AG04449 (cell line): ENCODE data around the gene OXSM.

Source experiments
- CTCF ChIA-PET: fragments of 350-600 bp; formaldehyde crosslinking; extraction: SDS; loops from one replicate; lab custom pipeline; 2021; ENCODE audit warnings: antibody characterized with exemption; lab: Yijun Ruan, JAX
- POLR2A ChIA-PET: fragments of 400-600, 350-600 bp; formaldehyde crosslinking; extraction: SDS; loops from one replicate; lab custom pipeline; 2020; ENCODE audit warnings: antibody characterized with exemption, inconsistent platforms; lab: Yijun Ruan, JAX
- DNase-seq: peaks from one replicate; pipeline ENCODE4 v3.0.0-alpha.2; 2010; ENCODE audit warnings: low read depth, low spot score
- H3K4me3 ChIP-seq: 2 replicates; pipeline ENCODE4 v1.5.1; 2011; ENCODE audit warnings: low read depth, mild to moderate bottlenecking, control low read depth, low read length
- CTCF ChIP-seq: IDR thresholded peaks from one replicate; pipeline ENCODE4 v1.5.1; 2011; ENCODE audit warnings: mild to moderate bottlenecking, moderate library complexity, low read length, control low read depth, inconsistent platforms; ENCODE audit not compliant: insufficient read depth; ENCODE audit errors: missing control alignments

The OXSM gene

GRCh38 chr3:25789209-25789595, 688 bp upstream of the OXSM start:
- DNase-seq = no peak
- ChIA-PET POLR2A (no interaction called here), CTCF (interaction anchor here (1.5 to 2.8 kb wide), 2 partner anchors 43 to 141 kb away, joined by 5 to 15 read pairs; no protein-coding TSS in a partner anchor)
- TF ChIP-seq CTCF = no peak
- H3K4me3 ChIP-seq = peak overlapping the region; percentile 81

GRCh38 chr3:25801786-25802185, 11.9 kb downstream of the OXSM start:
- ChIA-PET CTCF (no interaction called here), POLR2A (no interaction called here)
- TF ChIP-seq CTCF = no peak
- no peak overlapping the region for H3K4me3 ChIP-seq
- DNase-seq = no peak

- H3K4me3 ChIP-seq = no peak overlapping the region
- POLR2A ChIA-PET = no interaction called here
- TF ChIP-seq CTCF = no peak
- CTCF ChIA-PET = no interaction called here
- DNase-seq = no peak
Observed at GRCh38 chr3:25803833-25804232, 13.9 kb downstream of the OXSM start.

GRCh38 chr3:25804676-25805075, 14.8 kb downstream of the OXSM start:
- no peak for TF ChIP-seq CTCF
- no peak overlapping the region for H3K4me3 ChIP-seq
- DNase-seq = no peak
- CTCF ChIA-PET = no interaction called here
- POLR2A ChIA-PET = no interaction called here

GRCh38 chr3:25812644-25813043, 22.8 kb downstream of the OXSM start:
- no peak overlapping the region for H3K4me3 ChIP-seq
- DNase-seq = no peak
- ChIA-PET POLR2A (no interaction called here), CTCF (no interaction called here)
- TF ChIP-seq CTCF = no peak

- no peak for DNase-seq
- ChIA-PET POLR2A (no interaction called here), CTCF (no interaction called here)
- no peak for TF ChIP-seq CTCF
- no peak overlapping the region for H3K4me3 ChIP-seq
Observed at GRCh38 chr3:25817107-25817506, 27.2 kb downstream of the OXSM start.

GRCh38 chr3:25817638-25818037, 27.7 kb downstream of the OXSM start:
- H3K4me3 ChIP-seq = no peak overlapping the region
- TF ChIP-seq CTCF = no peak
- CTCF ChIA-PET = interaction anchor here (1.4 kb wide), 1 partner anchor 224 kb away, joined by 4 read pairs; no protein-coding TSS in a partner anchor
- no peak for DNase-seq
- POLR2A ChIA-PET = no interaction called here
